OCI-LY7 (cell line): ENCODE measurements around the gene PRR14L. TPM values are rescaled to one million over a fixed set of nuclear protein-coding genes. Genes with fewer than 3 reads are reported as not detected.

Experiments used
- BruUV-seq: library from RNA; stranded (reverse); fragments of 400-500 nt; replicated peaks from 2 replicates; lab custom pipeline; 2021; lab: Mats Ljungman, UMichigan
- CTCF ChIA-PET: fragments of 300-600 bp; sonication (Branson Sonifier 250); formaldehyde crosslinking; loops from one replicate; lab custom pipeline; 2022; ENCODE audit warnings: antibody characterized with exemption; ENCODE audit not compliant: unreplicated experiment; lab: Charles Lee
- POLR2A ChIA-PET: fragments of 300-600 bp; sonication (Branson Sonifier 250); formaldehyde crosslinking; loops from one replicate; lab custom pipeline; 2022; ENCODE audit warnings: antibody characterized with exemption; lab: Charles Lee
- DNase-seq: peaks from one replicate; pipeline ENCODE4 v3.0.0-alpha.2; 2015; ENCODE audit warnings: low spot score
- H2AFZ ChIP-seq: fragments of 200-600 bp; sonication (generic), shearing (Covaris generic); 2 replicates; pipeline ENCODE4 v1.6.1; 2014; ENCODE audit warnings: mild to moderate bottlenecking, antibody characterized with exemption, low read length, moderate library complexity
- H3K27ac ChIP-seq: fragments of 200-600 bp; sonication (generic); 2 replicates; pipeline ENCODE4 v1.5.1; 2014; ENCODE audit warnings: mixed run types, low read depth, mild to moderate bottlenecking, moderate library complexity, low read length, inconsistent platforms; ENCODE audit not compliant: poor library complexity, severe bottlenecking
- H3K36me3 ChIP-seq: fragments of 200-600 bp; sonication (generic); 2 replicates; pipeline ENCODE4 v1.6.1; 2014; ENCODE audit warnings: mild to moderate bottlenecking, antibody characterized with exemption, low read length, moderate library complexity, mixed read lengths; ENCODE audit not compliant: insufficient read depth
- H3K4me1 ChIP-seq: fragments of 200-600 bp; sonication (generic); 2 replicates; pipeline ENCODE4 v1.5.1; 2014; ENCODE audit warnings: mild to moderate bottlenecking, low read length; ENCODE audit not compliant: insufficient read depth, poor library complexity, severe bottlenecking
- H3K4me2 ChIP-seq: fragments of 200-600 bp; sonication (generic); 2 replicates; pipeline ENCODE4 v1.6.1; 2014; ENCODE audit warnings: mild to moderate bottlenecking, low read length
- H3K4me3 ChIP-seq: fragments of 200-600 bp; sonication (generic); 2 replicates; pipeline ENCODE4 v1.5.1; 2014; ENCODE audit warnings: mild to moderate bottlenecking, low read depth, low read length; ENCODE audit not compliant: poor library complexity, severe bottlenecking
- H3K79me2 ChIP-seq: fragments of 200-600 bp; sonication (generic); 2 replicates; pipeline ENCODE4 v1.6.1; 2016; ENCODE audit warnings: low read depth, mild to moderate bottlenecking, low read length, moderate library complexity, mixed read lengths; ENCODE audit not compliant: insufficient read depth
- H3K9me2 ChIP-seq: fragments of 200-600 bp; sonication (generic); 2 replicates; pipeline ENCODE4 v1.6.1; 2016; ENCODE audit warnings: mild to moderate bottlenecking, low read length, mixed read lengths; ENCODE audit not compliant: insufficient read depth
- H3K9me3 ChIP-seq: fragments of 200-600 bp; sonication (generic); 2 replicates; pipeline ENCODE4 v1.6.1; 2014; ENCODE audit warnings: mild to moderate bottlenecking, mixed run types, low read length, mixed read lengths
- H4K20me1 ChIP-seq: fragments of 200-600 bp; sonication (generic); 2 replicates; pipeline ENCODE4 v1.6.1; 2014; ENCODE audit warnings: mild to moderate bottlenecking, antibody characterized with exemption, low read length, moderate library complexity, mixed read lengths; ENCODE audit not compliant: insufficient read depth
- CTCF ChIP-seq: fragments of 200-600 bp; sonication (generic); conservative IDR thresholded peaks from 2 replicates; pipeline ENCODE4 v1.5.1; 2014; ENCODE audit warnings: mild to moderate bottlenecking, antibody characterized with exemption, low read length, moderate library complexity, mixed read lengths
- EZH2phosphoT487 ChIP-seq: fragments of 200-600 bp; sonication (generic); IDR thresholded peaks from 2 replicates; pipeline ENCODE4 v1.6.1; 2018; ENCODE audit warnings: low read depth, borderline replicate concordance, mild to moderate bottlenecking, mixed run types, antibody characterized with exemption, low read length, moderate library complexity, mixed read lengths
- intact Hi-C: fragments of 100-400 bp; cut with micrococcal nuclease; formaldehyde crosslinking; loops from one replicate; pipeline ENCODE4 v1.10.0; 2022; ENCODE audit not compliant: unreplicated experiment
- total RNA-seq, 2 experiments: library from RNA; depleted of rRNA in 1 of 2; stranded (reverse); fragments of >200 nt in 1 of 2; shearing (Covaris generic) in 1 of 2; gene quantifications; 2 replicates each; pipeline ENCODE4 v1.2.3, GENCODE V29; 2014 to 2022

PRR14L gene
- total RNA-seq, 2 experiments from 2014 or later = 21.9 to 51.1 TPM

GRCh38 chr22:31646186-31647019, 103.5 kb downstream of the PRR14L start:
- peaks cover 6% of the 10 kb centered on the region for H3K4me1 ChIP-seq
- no peak for DNase-seq
- H3K9me2 ChIP-seq = no peaks in the 10 kb centered on the region
- H3K4me2 ChIP-seq = no peak overlapping the region
- TF ChIP-seq EZH2phosphoT487 = no peak
- TF ChIP-seq CTCF = no peak
- BruUV-seq = no TSS peak
- no peaks in the 10 kb centered on the region for H3K9me3 ChIP-seq
- no peak overlapping the region for H3K4me3 ChIP-seq
- H2AFZ ChIP-seq = no peak overlapping the region
- H3K79me2 ChIP-seq = peaks cover 11% of the 10 kb centered on the region; the same call in 1 of the 2 replicates
- POLR2A ChIA-PET = interaction anchor here (0.8 kb wide), 1 partner anchor 139 kb away, joined by 3 read pairs; no protein-coding TSS in a partner anchor
- intact Hi-C loops = no loop called here
- H3K27ac ChIP-seq = no peak overlapping the region
- CTCF ChIA-PET = no interaction called here
- no peaks in the 10 kb centered on the region for H4K20me1 ChIP-seq
- peaks cover 67% of the 10 kb centered on the region for H3K36me3 ChIP-seq

- no TSS peak for BruUV-seq
- no peaks in the 10 kb centered on the region for H4K20me1 ChIP-seq
- H2AFZ ChIP-seq = no peak overlapping the region
- H3K79me2 ChIP-seq = peaks cover 21% of the 10 kb centered on the region; the same call in 1 of the 2 replicates
- DNase-seq = no peak
- TF ChIP-seq EZH2phosphoT487 (no peak), CTCF (no peak)
- H3K27ac ChIP-seq = peak overlapping the region; percentile 14
- H3K4me3 ChIP-seq = no peak overlapping the region
- intact Hi-C loops = no loop called here
- no peaks in the 10 kb centered on the region for H3K9me2 ChIP-seq
- CTCF ChIA-PET = interaction anchor here (0.8 kb wide), 1 partner anchor 9 kb away, joined by 3 read pairs; no protein-coding TSS in a partner anchor
- H3K4me1 ChIP-seq = peaks cover 39% of the 10 kb centered on the region
- peak overlapping the region; percentile 68 for H3K4me2 ChIP-seq
- peaks cover 25% of the 10 kb centered on the region for H3K36me3 ChIP-seq
- no peaks in the 10 kb centered on the region for H3K9me3 ChIP-seq
- POLR2A ChIA-PET = interaction anchor here (0.6 to 1.9 kb wide), 6 partner anchors 8 to 870 kb away, joined by 3 to 6 read pairs (median 4); partner anchors contain the start of gene PISD
Measured at GRCh38 chr22:31639436-31640039, 110.4 kb downstream of the PRR14L start.
